ENCODE measurements around the gene SLC1A1. TPM values are rescaled to one million over a fixed set of nuclear protein-coding genes. Genes with fewer than 3 reads are reported as not detected.

SLC1A1 gene
- total and polyA plus RNA-seq, 11 donors: 1.0 to 4.6 (median 1.9) TPM

- Histone ChIP-seq H3K4me1 (peaks cover 0 to 3% (median 0%) of the 10 kb centered on the region in 12 donors), H3K27me3 (peaks cover 0 to 3% (median 0%) of the 10 kb centered on the region in 9 donors), H3K36me3 (no peaks in the 10 kb centered on the region), H3K27ac (no peak overlapping the region), H3K4me3 (no peak overlapping the region), H3K9me3 (no peaks in the 10 kb centered on the region)
- ATAC-seq (no peak), DNase-seq (no peak)
- 80 to 94% (median 90%) methylated on average over 1 of the region's 1 CpG for WGBS, 4 donors
- intact Hi-C loops (cut with DNase I): no loop called here
- TF ChIP-seq POLR2A (IDR thresholded peaks at IDR 0.05): no peak
These were observed 12.2 kb downstream of the SLC1A1 start for GRCh38 chr9:4502444-4502843.

DNA sequence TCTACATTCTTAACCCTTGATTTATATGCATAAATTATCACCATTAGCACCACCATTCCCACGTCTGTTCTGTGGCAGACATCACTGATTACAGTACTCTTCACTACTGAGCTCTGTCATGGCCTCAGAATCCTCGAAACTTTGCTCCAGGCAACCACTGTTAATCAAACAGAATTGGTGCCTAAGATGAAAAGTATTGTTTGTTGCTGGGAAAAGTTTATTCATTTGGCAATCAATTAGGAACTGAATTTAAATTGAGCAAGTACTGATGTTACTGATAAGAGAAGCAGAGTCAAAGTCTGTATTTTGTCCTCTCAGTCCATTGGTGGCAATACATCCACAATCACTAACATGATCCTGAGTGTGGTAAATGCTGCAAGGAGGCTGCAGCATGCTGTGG is 12.8 kb downstream of the SLC1A1 start:
- Histone ChIP-seq H3K36me3 (no peaks in the 10 kb centered on the region), H3K4me1 (peaks cover 0 to 3% (median 0%) of the 10 kb centered on the region in 12 donors), H3K27me3 (peaks cover 0 to 3% (median 0%) of the 10 kb centered on the region in 9 donors), H3K4me3 (no peak overlapping the region), H3K9me3 (no peaks in the 10 kb centered on the region), H3K27ac (no peak overlapping the region)
- no peak for ATAC-seq
- TF ChIP-seq POLR2A (IDR thresholded peaks at IDR 0.05): no peak
- no peak for DNase-seq
- WGBS, 4 donors: 78 to 82% (median 80%) methylated on average over 2 of the region's 2 CpGs
- intact Hi-C loops (cut with DNase I): no loop called here

DNA sequence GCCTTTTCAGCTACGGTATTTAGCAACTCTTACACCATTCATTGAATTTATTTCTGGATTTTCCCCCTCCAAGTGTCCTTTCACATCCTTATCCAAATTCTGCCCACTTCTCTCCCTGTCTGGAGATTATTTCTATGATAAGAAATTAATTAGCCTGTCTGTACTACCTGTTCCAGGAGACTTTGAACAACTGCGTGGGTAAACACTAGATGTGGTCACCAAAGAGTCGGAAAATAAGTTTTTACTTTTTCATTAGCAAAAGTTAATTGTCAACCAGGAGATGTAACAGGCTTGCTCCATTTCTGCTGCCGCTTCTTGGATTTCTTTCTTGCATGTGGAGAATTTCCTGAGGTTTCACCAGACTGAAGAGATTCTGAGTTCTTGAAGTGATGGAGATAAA is 14.0 kb downstream of the SLC1A1 start:
- 89 to 96% (median 94%) methylated on average over 4 of the region's 4 CpGs for WGBS, 4 donors
- H3K27me3 ChIP-seq: no peaks in the 10 kb centered on the region
- H3K36me3 ChIP-seq: no peaks in the 10 kb centered on the region
- TF ChIP-seq, protein P1, sequence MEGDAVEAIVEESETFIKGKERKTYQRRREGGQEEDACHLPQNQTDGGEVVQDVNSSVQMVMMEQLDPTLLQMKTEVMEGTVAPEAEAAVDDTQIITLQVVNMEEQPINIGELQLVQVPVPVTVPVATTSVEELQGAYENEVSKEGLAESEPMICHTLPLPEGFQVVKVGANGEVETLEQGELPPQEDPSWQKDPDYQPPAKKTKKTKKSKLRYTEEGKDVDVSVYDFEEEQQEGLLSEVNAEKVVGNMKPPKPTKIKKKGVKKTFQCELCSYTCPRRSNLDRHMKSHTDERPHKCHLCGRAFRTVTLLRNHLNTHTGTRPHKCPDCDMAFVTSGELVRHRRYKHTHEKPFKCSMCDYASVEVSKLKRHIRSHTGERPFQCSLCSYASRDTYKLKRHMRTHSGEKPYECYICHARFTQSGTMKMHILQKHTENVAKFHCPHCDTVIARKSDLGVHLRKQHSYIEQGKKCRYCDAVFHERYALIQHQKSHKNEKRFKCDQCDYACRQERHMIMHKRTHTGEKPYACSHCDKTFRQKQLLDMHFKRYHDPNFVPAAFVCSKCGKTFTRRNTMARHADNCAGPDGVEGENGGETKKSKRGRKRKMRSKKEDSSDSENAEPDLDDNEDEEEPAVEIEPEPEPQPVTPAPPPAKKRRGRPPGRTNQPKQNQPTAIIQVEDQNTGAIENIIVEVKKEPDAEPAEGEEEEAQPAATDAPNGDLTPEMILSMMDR (IDR thresholded peaks at IDR 0.05): no peak
- no peak for TF ChIP-seq POLR2A (IDR thresholded peaks at IDR 0.05)
- peaks cover 0 to 3% (median 0%) of the 10 kb centered on the region in 12 donors for H3K4me1 ChIP-seq
- no peak for ATAC-seq
- H3K27ac ChIP-seq: no peak overlapping the region
- intact Hi-C loops (cut with DNase I): no loop called here
- H3K4me3 ChIP-seq: no peak overlapping the region
- no peak for DNase-seq
- H3K9me3 ChIP-seq: no peaks in the 10 kb centered on the region

DNA sequence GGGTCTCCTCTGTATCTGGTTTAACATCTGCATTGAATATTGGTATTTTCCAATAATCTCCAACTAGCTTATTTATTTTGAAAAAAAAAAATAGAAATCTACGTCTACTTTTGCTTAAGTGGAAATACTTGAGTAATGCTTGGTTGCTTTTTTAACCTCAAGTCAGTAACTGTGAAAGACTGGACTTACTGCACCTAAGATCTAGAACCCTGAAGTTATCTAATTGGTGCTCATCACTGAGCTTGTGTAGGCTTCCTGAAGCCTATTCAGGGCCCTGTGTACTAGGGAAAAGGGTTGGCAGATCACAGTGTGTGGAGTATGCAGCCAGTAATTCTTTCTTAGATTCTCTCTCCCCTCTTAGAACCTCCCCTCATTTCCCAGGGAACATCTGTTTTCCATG is 16.2 kb downstream of the SLC1A1 start:
- intact Hi-C loops (cut with DNase I): no loop called here
- ATAC-seq (no peak), DNase-seq (no peak)
- H3K36me3 ChIP-seq: no peaks in the 10 kb centered on the region
- no peaks in the 10 kb centered on the region for H3K9me3 ChIP-seq
- no peak overlapping the region for H3K4me3 ChIP-seq
- H3K27me3 ChIP-seq: no peaks in the 10 kb centered on the region
- WGBS, 4 donors: 92 to 100% (median 97%) methylated on average over 1 of the region's 1 CpG
- H3K27ac ChIP-seq: no peak overlapping the region
- no peaks in the 10 kb centered on the region for H3K4me1 ChIP-seq
- TF ChIP-seq POLR2A (IDR thresholded peaks at IDR 0.05): no peak
- TF ChIP-seq, protein P1 (IDR thresholded peaks at IDR 0.05): no peak

DNA sequence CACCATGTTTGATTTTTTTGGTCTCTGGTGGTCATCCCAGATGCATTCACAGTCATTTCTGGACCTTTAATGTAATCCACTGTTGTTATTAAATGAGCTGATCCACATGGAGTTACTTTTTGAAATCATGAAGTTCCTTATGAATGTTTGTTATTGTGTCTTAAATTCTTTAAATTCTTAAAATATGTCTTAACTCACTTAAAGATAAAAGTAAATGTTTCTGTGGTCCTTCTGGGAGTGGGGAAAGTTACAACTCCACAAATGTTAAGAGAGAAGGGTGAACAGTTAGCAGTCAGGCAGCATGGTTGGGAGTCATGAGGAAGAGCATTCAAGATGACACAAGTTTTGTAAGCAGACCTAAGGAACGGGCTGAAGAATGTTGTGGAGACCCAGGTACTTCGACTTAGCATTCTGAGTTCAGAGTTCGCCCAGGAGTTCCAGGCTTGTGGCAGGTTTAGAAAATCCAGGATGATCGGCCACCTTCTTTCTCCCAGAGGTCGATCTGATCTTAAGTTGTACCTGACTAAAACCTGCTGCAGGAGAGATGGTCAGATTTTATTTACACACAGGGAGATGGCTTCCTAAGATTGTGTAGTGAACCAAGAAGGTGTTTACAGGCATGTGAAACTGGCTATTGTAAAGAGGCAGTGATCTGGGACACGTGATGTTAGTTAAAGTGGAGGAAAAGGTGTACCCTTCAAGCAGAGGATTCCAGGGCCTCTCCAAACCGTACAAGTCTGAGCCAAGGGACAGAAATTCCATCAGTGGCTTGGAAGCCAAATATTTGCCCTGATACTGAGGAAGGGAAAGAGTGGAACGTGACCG is 17.2 kb downstream of the SLC1A1 start:
- no peaks in the 10 kb centered on the region for H3K9me3 ChIP-seq
- intact Hi-C loops (cut with DNase I): no loop called here
- H3K36me3 ChIP-seq: no peaks in the 10 kb centered on the region
- H3K4me3 ChIP-seq: no peak overlapping the region
- WGBS, 4 donors: 66 to 80% (median 73%) methylated on average over 9 of the region's 9 CpGs
- ATAC-seq: no peak
- no peaks in the 10 kb centered on the region for H3K27me3 ChIP-seq
- DNase-seq: no peak
- TF ChIP-seq, protein P1 (IDR thresholded peaks at IDR 0.05): no peak
- TF ChIP-seq POLR2A (IDR thresholded peaks at IDR 0.05): no peak
- H3K4me1 ChIP-seq: no peaks in the 10 kb centered on the region
- no peak overlapping the region for H3K27ac ChIP-seq

All from heart left ventricle (tissue), 16 donors.